H1 (cell line): ENCODE data around the gene POU2F1.

Experiments
- EGR1 ChIP-seq: IDR thresholded peaks from 2 replicates; pipeline ENCODE4 v1.6.1; 2011; ENCODE audit warnings: low read depth, low read length, borderline replicate concordance
- KDM1A ChIP-seq: fragments of 200-600, 300-600 bp; sonication (generic); IDR thresholded peaks from 2 replicates; pipeline ENCODE4 v1.7.1; 2016; ENCODE audit warnings: mild to moderate bottlenecking, low read length, borderline replicate concordance
- POLR2A ChIP-seq, 2 experiments: IDR thresholded peaks; 1 replicate in 1 of 2; 2 replicates in 1 of 2; pipeline ENCODE4 v1.6.1; 2011; ENCODE audit warnings: low read depth in 2 of 2, low read length in 2 of 2, mild to moderate bottlenecking in 2 of 2; ENCODE audit errors: control extremely low read depth in 1 of 2
- RAD21 ChIP-seq, 2 experiments: IDR thresholded peaks in 1 of 2; conservative IDR thresholded peaks in 1 of 2; 2 replicates each; pipeline ENCODE4 v1.6.1; 2011; ENCODE audit warnings: low read depth in 2 of 2, low read length in 2 of 2, improper control_type of control experiment in 1 of 2, inconsistent platforms in 1 of 2, mild to moderate bottlenecking in 1 of 2, moderate library complexity in 1 of 2
- RBBP5 ChIP-seq: IDR thresholded peaks from 2 replicates; pipeline ENCODE4 v1.7.1; 2012; ENCODE audit warnings: low read depth, mild to moderate bottlenecking, inconsistent platforms, low read length, moderate library complexity, borderline replicate concordance
- TF ChIP-seq, protein P1 (sequence below), 3 experiments: IDR thresholded peaks; 1 replicate in 2 of 3; 2 replicates in 1 of 3; pipeline versions ENCODE4 v1.5.1 to v1.6.1; 2011; ENCODE audit warnings: low read length in 3 of 3, mild to moderate bottlenecking in 3 of 3, inconsistent platforms in 2 of 3, low read depth in 1 of 3, moderate library complexity in 1 of 3; ENCODE audit not compliant: insufficient read depth in 1 of 3; ENCODE audit errors: control extremely low read depth in 1 of 3

DNA sequence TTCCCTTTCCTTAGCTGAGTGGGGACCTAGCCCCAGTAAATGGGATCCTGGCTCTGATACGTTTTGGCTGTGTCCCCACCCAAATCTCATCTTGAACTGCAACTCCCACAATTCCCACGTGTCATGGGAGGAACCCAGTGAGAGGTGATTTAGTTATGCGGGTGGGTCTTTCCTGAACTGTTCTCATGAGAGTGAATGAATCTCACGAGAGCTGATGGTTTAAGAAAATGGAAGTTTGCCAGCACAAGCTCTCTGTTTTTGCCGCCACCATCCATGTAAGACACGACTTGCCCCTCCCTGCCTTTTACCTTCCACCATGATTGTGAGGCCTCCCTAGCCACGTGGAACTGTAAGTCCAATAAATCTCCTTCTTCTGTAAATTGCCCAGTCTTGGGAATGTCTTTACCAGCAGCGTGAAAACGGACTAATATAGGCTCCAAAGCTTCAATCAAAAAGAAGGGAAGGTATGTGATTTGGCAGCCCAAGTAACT, 29.9 kb upstream of the POU2F1 start:
- TF ChIP-seq RBBP5 (no peak), POLR2A (IDR thresholded peaks at IDR 0.05; ENCODE audit: control extremely low read depth in 1 of 2, low read depth in 2 of 2, low read length in 2 of 2) (no peak), KDM1A (no peak), EGR1 (no peak), RAD21 (IDR thresholded peaks at IDR 0.05 in 1 of 2, conservative IDR thresholded peaks at IDR 0.05 in 1 of 2; ENCODE audit: low read depth in 2 of 2, low read length in 2 of 2) (no peak)
- TF ChIP-seq, protein P1, sequence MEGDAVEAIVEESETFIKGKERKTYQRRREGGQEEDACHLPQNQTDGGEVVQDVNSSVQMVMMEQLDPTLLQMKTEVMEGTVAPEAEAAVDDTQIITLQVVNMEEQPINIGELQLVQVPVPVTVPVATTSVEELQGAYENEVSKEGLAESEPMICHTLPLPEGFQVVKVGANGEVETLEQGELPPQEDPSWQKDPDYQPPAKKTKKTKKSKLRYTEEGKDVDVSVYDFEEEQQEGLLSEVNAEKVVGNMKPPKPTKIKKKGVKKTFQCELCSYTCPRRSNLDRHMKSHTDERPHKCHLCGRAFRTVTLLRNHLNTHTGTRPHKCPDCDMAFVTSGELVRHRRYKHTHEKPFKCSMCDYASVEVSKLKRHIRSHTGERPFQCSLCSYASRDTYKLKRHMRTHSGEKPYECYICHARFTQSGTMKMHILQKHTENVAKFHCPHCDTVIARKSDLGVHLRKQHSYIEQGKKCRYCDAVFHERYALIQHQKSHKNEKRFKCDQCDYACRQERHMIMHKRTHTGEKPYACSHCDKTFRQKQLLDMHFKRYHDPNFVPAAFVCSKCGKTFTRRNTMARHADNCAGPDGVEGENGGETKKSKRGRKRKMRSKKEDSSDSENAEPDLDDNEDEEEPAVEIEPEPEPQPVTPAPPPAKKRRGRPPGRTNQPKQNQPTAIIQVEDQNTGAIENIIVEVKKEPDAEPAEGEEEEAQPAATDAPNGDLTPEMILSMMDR (IDR thresholded peaks at IDR 0.05; ENCODE audit: control extremely low read depth in 1 of 3, insufficient read depth in 1 of 3, low read depth in 1 of 3, low read length in 3 of 3) = no peak
